Thoracic aorta (tissue), 2 donors: Measurements from ENCODE around the gene MRPL20. TPM values are rescaled to one million over a fixed set of nuclear protein-coding genes. Genes with fewer than 3 reads are reported as not detected.
"Not testable (repeated sequence)": the region's sequence is repeated elsewhere in the genome, so short reads cannot be mapped to it uniquely, and the experiment has no call there.

Experiments
- ATAC-seq: fragments of 150-250 bp; one replicate; pipeline ENCODE4 v1.8.0; 2017; ENCODE audit warnings: low read depth; ENCODE audit not compliant: insufficient number of reproducible peaks, low FRiP score
- DNase-seq: peaks from one replicate; pipeline ENCODE4 v3.0.0-alpha.2; 2020; ENCODE audit warnings: low spot score
- H3K27ac ChIP-seq, 2 donors: fragments of 200-600 bp; sonication (generic); 1 replicate in 1 of 2; 2 replicates in 1 of 2; pipeline ENCODE4 v1.5.1; 2016; ENCODE audit warnings: mild to moderate bottlenecking in 2 of 2, moderate library complexity in 2 of 2
- H3K27me3 ChIP-seq: fragments of 200-600 bp; sonication (generic); replicated peaks from 2 replicates; pipeline ENCODE4 v1.6.0; 2016; ENCODE audit warnings: mild to moderate bottlenecking; ENCODE audit not compliant: insufficient read depth
- H3K36me3 ChIP-seq: fragments of 200-600 bp; sonication (generic); one replicate; pipeline ENCODE4 v1.5.1; 2016
- H3K4me1 ChIP-seq, 2 donors: fragments of 200-600 bp; sonication (generic); 1 replicate in 1 of 2; 2 replicates in 1 of 2; pipeline versions ENCODE4 v1.5.1 to v1.6.0; 2016; ENCODE audit warnings: low read depth in 2 of 2, mild to moderate bottlenecking in 1 of 2; ENCODE audit not compliant: control insufficient read depth in 1 of 2
- H3K4me3 ChIP-seq: fragments of 200-600 bp; sonication (generic); 2 replicates; pipeline ENCODE4 v1.5.1; 2016; ENCODE audit warnings: mild to moderate bottlenecking
- H3K9me3 ChIP-seq: fragments of 200-600 bp; sonication (generic); 2 replicates; pipeline ENCODE4 v1.5.1; 2016
- CTCF ChIP-seq: fragments of 200-600 bp; sonication (generic); IDR thresholded peaks from one replicate; pipeline ENCODE4 v1.5.1; 2019; ENCODE audit warnings: antibody characterized with exemption
- total RNA-seq, 2 donors: library from RNA; depleted of rRNA; stranded (reverse); fragments of >200 nt; gene quantifications; one replicate each; pipeline versions ENCODE4 v1.1.0 to v1.2.3, GENCODE V29; 2016

The MRPL20 gene
- total RNA-seq, 2 donors from 2014 or later, result 96.9 to 121 TPM

GRCh38 chr1:1371746-1372711 lies 35.1 kb downstream of the MRPL20 start:
- H3K27ac ChIP-seq, result no peak overlapping the region
- DNase-seq (no peak), ATAC-seq (no peak)
- peaks cover 7% of the 10 kb centered on the region for H3K36me3 ChIP-seq
- H3K27me3 ChIP-seq, result no peaks in the 10 kb centered on the region
- H3K9me3 ChIP-seq, result no peaks in the 10 kb centered on the region
- no peak overlapping the region for H3K4me3 ChIP-seq
- peak; percentile 98 for TF ChIP-seq CTCF
- peaks cover 22 to 29% of the 10 kb centered on the region in 2 donors for H3K4me1 ChIP-seq

GRCh38 chr1:1371364-1371745 lies 35.7 kb downstream of the MRPL20 start:
- no peak for ATAC-seq
- Histone ChIP-seq H3K27ac (no peak overlapping the region), H3K4me1 (peaks cover 22 to 29% of the 10 kb centered on the region in 2 donors), H3K4me3 (no peak overlapping the region), H3K9me3 (no peaks in the 10 kb centered on the region), H3K27me3 (no peaks in the 10 kb centered on the region), H3K36me3 (peaks cover 7% of the 10 kb centered on the region)
- DNase-seq, result no peak
- no peak for TF ChIP-seq CTCF

GRCh38 chr1:1370771-1371300 lies 36.3 kb downstream of the MRPL20 start:
- peaks cover 20 to 29% of the 10 kb centered on the region in 2 donors for H3K4me1 ChIP-seq
- TF ChIP-seq CTCF, result no peak
- H3K9me3 ChIP-seq, result no peaks in the 10 kb centered on the region
- no peaks in the 10 kb centered on the region for H3K27me3 ChIP-seq
- no peak for ATAC-seq
- no peak overlapping the region for H3K4me3 ChIP-seq
- no peak overlapping the region for H3K27ac ChIP-seq
- H3K36me3 ChIP-seq, result peaks cover 7% of the 10 kb centered on the region
- DNase-seq, result no peak

GRCh38 chr1:1370094-1370493 lies 37.0 kb downstream of the MRPL20 start:
- ATAC-seq, H3K9me3 ChIP-seq, H3K4me3 ChIP-seq, H3K36me3 ChIP-seq, H3K27me3 ChIP-seq, H3K27ac ChIP-seq, DNase-seq: not testable (repeated sequence)
- H3K4me1 ChIP-seq, result peaks cover 18 to 29% of the 10 kb centered on the region in 2 donors

- H3K27ac ChIP-seq, result no peak overlapping the region
- no peaks in the 10 kb centered on the region for H3K27me3 ChIP-seq
- no peaks in the 10 kb centered on the region for H3K9me3 ChIP-seq
- H3K36me3 ChIP-seq, result no peaks in the 10 kb centered on the region
- DNase-seq (no peak), ATAC-seq (no peak)
- H3K4me1 ChIP-seq, result peaks cover 3 to 13% of the 10 kb centered on the region in 2 donors
- H3K4me3 ChIP-seq, result no peak overlapping the region
- TF ChIP-seq CTCF, result no peak
Measured at GRCh38 chr1:1367315-1367714, 39.8 kb downstream of the MRPL20 start.
